GM23338 (cell line): ENCODE results near the gene PITPNC1.

ENCODE experiments used
- CREB1 ChIP-seq: fragments of 250-450 bp; sonication (Bioruptor Pico); IDR thresholded peaks from 2 replicates; pipeline ENCODE4 v1.5.0; 2020; ENCODE audit warnings: low read depth, mild to moderate bottlenecking, moderate library complexity
- EZH2 ChIP-seq: fragments of 200-600 bp; sonication (generic); IDR thresholded peaks from one replicate; pipeline ENCODE4 v1.8.0; 2017; ENCODE audit warnings: antibody characterized with exemption, mild to moderate bottlenecking, low read depth; ENCODE audit not compliant: unreplicated experiment
- EZH2phosphoT487 ChIP-seq: fragments of 200-600 bp; sonication (generic); IDR thresholded peaks from one replicate; pipeline ENCODE4 v1.8.1; 2018; ENCODE audit warnings: antibody characterized with exemption; ENCODE audit not compliant: unreplicated experiment
- JUNB ChIP-seq: IDR thresholded peaks from one replicate; pipeline ENCODE4 v1.6.1; 2016; ENCODE audit warnings: antibody characterized with exemption; ENCODE audit not compliant: unreplicated experiment
- NANOG ChIP-seq: IDR thresholded peaks from 2 replicates; pipeline ENCODE4 v1.6.1; 2016; ENCODE audit warnings: antibody characterized with exemption, borderline replicate concordance
- POLR2AphosphoS5 ChIP-seq: IDR thresholded peaks from 2 replicates; pipeline ENCODE4 v1.6.1; 2016; ENCODE audit warnings: antibody characterized with exemption, low read depth
- REST ChIP-seq: IDR thresholded peaks from one replicate; pipeline ENCODE4 v1.6.1; 2018; ENCODE audit warnings: antibody characterized with exemption; ENCODE audit not compliant: unreplicated experiment
- STAT1 ChIP-seq: IDR thresholded peaks from one replicate; pipeline ENCODE4 v1.6.1; 2016; ENCODE audit warnings: antibody characterized with exemption; ENCODE audit not compliant: unreplicated experiment
- TF ChIP-seq, protein P1 (sequence below), 2 experiments: fragments of 200-600 bp in 1 of 2; sonication (generic) in 1 of 2; conservative IDR thresholded peaks; 2 replicates each; pipeline versions ENCODE4 v1.5.1 to v1.6.1; 2016 to 2017; ENCODE audit warnings: antibody characterized with exemption in 2 of 2, low read depth in 2 of 2, mild to moderate bottlenecking in 2 of 2, moderate library complexity in 1 of 2
- TF ChIP-seq, protein P2 (sequence below): fragments of 250-450 bp; sonication (Bioruptor Pico); IDR thresholded peaks from 2 replicates; pipeline ENCODE4 v1.5.0; 2020; ENCODE audit warnings: mild to moderate bottlenecking, moderate library complexity

DNA sequence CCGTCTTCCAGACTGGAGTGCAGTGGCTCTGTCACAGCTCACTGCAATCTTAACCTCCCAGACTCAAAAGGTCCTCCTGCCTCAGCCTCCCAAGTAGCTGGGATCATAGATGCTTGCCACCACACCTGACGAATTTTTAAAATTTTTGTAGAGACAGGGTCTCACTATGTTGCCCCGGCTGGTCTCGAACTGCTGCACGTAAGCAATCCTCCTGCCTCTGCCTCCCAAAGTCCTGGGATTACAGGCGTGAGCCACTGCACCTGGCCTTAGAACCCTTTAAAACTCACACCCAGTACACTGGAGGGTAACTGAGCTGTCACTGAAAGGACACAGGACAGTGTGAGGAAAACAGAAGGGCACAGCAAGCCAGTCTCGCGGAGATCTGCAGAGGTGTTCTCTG, 243.0 kb downstream of the PITPNC1 start:
- TF ChIP-seq, protein P1, sequence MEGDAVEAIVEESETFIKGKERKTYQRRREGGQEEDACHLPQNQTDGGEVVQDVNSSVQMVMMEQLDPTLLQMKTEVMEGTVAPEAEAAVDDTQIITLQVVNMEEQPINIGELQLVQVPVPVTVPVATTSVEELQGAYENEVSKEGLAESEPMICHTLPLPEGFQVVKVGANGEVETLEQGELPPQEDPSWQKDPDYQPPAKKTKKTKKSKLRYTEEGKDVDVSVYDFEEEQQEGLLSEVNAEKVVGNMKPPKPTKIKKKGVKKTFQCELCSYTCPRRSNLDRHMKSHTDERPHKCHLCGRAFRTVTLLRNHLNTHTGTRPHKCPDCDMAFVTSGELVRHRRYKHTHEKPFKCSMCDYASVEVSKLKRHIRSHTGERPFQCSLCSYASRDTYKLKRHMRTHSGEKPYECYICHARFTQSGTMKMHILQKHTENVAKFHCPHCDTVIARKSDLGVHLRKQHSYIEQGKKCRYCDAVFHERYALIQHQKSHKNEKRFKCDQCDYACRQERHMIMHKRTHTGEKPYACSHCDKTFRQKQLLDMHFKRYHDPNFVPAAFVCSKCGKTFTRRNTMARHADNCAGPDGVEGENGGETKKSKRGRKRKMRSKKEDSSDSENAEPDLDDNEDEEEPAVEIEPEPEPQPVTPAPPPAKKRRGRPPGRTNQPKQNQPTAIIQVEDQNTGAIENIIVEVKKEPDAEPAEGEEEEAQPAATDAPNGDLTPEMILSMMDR (conservative IDR thresholded peaks at IDR 0.05; ENCODE audit: low read depth in 2 of 2) = no peak
- TF ChIP-seq STAT1 (no peak), EZH2 (no peak), REST (no peak), CREB1 (CRISPR knock-in tag) (no peak), NANOG (no peak), POLR2AphosphoS5 (no peak), EZH2phosphoT487 (no peak), JUNB (no peak)
- TF ChIP-seq, protein P2, sequence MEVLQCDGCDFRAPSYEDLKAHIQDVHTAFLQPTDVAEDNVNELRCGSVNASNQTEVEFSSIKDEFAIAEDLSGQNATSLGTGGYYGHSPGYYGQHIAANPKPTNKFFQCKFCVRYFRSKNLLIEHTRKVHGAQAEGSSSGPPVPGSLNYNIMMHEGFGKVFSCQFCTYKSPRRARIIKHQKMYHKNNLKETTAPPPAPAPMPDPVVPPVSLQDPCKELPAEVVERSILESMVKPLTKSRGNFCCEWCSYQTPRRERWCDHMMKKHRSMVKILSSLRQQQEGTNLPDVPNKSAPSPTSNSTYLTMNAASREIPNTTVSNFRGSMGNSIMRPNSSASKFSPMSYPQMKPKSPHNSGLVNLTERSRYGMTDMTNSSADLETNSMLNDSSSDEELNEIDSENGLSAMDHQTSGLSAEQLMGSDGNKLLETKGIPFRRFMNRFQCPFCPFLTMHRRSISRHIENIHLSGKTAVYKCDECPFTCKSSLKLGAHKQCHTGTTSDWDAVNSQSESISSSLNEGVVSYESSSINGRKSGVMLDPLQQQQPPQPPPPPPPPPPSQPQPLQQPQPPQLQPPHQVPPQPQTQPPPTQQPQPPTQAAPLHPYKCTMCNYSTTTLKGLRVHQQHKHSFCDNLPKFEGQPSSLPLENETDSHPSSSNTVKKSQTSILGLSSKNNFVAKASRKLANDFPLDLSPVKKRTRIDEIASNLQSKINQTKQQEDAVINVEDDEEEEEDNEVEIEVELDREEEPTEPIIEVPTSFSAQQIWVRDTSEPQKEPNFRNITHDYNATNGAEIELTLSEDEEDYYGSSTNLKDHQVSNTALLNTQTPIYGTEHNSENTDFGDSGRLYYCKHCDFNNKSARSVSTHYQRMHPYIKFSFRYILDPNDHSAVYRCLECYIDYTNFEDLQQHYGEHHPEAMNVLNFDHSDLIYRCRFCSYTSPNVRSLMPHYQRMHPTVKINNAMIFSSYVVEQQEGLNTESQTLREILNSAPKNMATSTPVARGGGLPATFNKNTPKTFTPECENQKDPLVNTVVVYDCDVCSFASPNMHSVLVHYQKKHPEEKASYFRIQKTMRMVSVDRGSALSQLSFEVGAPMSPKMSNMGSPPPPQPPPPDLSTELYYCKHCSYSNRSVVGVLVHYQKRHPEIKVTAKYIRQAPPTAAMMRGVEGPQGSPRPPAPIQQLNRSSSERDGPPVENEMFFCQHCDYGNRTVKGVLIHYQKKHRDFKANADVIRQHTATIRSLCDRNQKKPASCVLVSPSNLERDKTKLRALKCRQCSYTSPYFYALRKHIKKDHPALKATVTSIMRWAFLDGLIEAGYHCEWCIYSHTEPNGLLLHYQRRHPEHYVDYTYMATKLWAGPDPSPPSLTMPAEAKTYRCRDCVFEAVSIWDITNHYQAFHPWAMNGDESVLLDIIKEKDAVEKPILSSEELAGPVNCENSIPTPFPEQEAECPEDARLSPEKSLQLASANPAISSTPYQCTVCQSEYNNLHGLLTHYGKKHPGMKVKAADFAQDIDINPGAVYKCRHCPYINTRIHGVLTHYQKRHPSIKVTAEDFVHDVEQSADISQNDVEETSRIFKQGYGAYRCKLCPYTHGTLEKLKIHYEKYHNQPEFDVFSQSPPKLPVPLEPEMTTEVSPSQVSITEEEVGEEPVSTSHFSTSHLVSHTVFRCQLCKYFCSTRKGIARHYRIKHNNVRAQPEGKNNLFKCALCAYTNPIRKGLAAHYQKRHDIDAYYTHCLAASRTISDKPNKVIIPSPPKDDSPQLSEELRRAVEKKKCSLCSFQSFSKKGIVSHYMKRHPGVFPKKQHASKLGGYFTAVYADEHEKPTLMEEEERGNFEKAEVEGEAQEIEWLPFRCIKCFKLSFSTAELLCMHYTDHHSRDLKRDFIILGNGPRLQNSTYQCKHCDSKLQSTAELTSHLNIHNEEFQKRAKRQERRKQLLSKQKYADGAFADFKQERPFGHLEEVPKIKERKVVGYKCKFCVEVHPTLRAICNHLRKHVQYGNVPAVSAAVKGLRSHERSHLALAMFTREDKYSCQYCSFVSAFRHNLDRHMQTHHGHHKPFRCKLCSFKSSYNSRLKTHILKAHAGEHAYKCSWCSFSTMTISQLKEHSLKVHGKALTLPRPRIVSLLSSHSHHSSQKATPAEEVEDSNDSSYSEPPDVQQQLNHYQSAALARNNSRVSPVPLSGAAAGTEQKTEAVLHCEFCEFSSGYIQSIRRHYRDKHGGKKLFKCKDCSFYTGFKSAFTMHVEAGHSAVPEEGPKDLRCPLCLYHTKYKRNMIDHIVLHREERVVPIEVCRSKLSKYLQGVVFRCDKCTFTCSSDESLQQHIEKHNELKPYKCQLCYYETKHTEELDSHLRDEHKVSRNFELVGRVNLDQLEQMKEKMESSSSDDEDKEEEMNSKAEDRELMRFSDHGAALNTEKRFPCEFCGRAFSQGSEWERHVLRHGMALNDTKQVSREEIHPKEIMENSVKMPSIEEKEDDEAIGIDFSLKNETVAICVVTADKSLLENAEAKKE (CRISPR knock-in tag) = no peak
